ENCODE measurements around the gene ZNF575. TPM values are rescaled to one million over a fixed set of nuclear protein-coding genes. Genes with fewer than 3 reads are reported as not detected.

ZNF575 gene
- total and polyA plus RNA-seq, 12 donors: 0.22 to 2.9 (median 0.87) TPM; not detected in 2

DNA sequence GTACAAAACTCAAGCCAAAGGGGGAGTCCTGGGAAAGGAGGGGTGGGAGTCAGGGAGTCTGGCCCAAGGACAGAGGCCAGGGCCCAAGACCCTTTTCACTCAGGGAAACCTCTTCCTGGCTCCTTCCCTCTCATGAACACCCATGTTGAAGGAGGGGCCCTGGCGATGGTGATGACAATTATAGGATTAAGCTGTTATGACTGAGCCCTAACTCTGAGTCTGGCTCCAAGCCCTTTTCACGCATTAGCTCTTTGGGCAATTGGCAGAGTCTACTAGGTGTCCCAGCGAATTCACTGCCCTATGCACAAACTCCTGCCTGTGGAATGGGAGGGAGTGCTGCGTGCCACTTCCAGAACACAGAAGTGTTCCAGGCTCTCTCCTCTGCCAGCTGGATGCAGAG is 20.7 kb downstream of the ZNF575 start:
- Histone ChIP-seq H3K9me3 (replicated peaks in 1 of 3) (no peaks in the 10 kb centered on the region), H3K36me3 (replicated peaks in 1 of 2) (peaks cover 0 to 43% of the 10 kb centered on the region in 2 donors), H3K4me1 (replicated peaks in 1 of 2) (peaks cover 7 to 10% of the 10 kb centered on the region in 2 donors), H3K4me3 (no peak overlapping the region), H3K27me3 (no peaks in the 10 kb centered on the region), H3K27ac (no peak overlapping the region)
- intact Hi-C loops (cut with DNase I): loop anchor here in 1 of 2 donors (5.0 kb wide), 1 partner anchor 99 kb away; no protein-coding TSS in a partner anchor
- no peak for DNase-seq
- TF ChIP-seq, protein P1, sequence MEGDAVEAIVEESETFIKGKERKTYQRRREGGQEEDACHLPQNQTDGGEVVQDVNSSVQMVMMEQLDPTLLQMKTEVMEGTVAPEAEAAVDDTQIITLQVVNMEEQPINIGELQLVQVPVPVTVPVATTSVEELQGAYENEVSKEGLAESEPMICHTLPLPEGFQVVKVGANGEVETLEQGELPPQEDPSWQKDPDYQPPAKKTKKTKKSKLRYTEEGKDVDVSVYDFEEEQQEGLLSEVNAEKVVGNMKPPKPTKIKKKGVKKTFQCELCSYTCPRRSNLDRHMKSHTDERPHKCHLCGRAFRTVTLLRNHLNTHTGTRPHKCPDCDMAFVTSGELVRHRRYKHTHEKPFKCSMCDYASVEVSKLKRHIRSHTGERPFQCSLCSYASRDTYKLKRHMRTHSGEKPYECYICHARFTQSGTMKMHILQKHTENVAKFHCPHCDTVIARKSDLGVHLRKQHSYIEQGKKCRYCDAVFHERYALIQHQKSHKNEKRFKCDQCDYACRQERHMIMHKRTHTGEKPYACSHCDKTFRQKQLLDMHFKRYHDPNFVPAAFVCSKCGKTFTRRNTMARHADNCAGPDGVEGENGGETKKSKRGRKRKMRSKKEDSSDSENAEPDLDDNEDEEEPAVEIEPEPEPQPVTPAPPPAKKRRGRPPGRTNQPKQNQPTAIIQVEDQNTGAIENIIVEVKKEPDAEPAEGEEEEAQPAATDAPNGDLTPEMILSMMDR (IDR thresholded peaks at IDR 0.05): no peak
- TF ChIP-seq POLR2A (IDR thresholded peaks at IDR 0.05): no peak
- 82 to 96% (median 90%) methylated on average over 3 to 4 of the region's 4 CpGs for WGBS, 4 donors

DNA sequence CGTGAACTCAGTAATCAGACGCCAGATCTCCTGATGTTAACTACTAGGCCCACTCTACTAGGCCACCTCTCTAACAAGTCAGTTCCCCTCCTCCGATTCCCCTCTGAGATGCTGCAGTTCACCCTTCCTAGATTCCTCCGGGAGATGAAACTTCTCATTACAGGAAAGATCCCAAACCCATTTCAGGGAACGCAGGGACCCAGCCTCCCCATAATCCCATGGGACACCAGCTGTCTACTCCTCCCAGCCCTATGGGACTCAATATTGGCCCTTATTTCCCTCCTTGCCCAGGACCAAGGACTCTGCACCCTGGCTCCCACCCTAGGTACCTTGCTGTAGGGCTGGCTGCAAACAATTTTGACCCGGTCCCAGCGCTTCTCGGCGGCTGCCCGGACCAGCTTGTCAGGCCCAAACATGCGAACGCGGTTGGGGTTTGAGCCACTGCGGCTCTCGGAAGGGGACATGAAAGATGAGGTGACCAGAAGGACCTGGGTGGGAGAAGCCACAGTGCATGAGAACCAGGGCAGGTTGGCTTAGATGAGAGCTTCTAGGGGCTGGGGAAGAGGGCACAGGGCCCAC is 21.4 kb downstream of the ZNF575 start:
- Histone ChIP-seq H3K9me3 (replicated peaks in 1 of 3) (no peaks in the 10 kb centered on the region), H3K27ac (no peak overlapping the region), H3K4me3 (no peak overlapping the region), H3K4me1 (replicated peaks in 1 of 2) (peaks cover 7 to 10% of the 10 kb centered on the region in 2 donors), H3K27me3 (no peaks in the 10 kb centered on the region), H3K36me3 (replicated peaks in 1 of 2) (peaks cover 0 to 37% of the 10 kb centered on the region in 2 donors)
- 94 to 97% (median 96%) methylated on average over 9 to 15 of the region's 15 CpGs for WGBS, 4 donors
- TF ChIP-seq, protein P1 (IDR thresholded peaks at IDR 0.05): no peak
- no peak for TF ChIP-seq POLR2A (IDR thresholded peaks at IDR 0.05)
- DNase-seq: no peak
- intact Hi-C loops (cut with DNase I): loop anchor here in 1 of 2 donors (5.0 kb wide), 1 partner anchor 98 kb away; no protein-coding TSS in a partner anchor

DNA sequence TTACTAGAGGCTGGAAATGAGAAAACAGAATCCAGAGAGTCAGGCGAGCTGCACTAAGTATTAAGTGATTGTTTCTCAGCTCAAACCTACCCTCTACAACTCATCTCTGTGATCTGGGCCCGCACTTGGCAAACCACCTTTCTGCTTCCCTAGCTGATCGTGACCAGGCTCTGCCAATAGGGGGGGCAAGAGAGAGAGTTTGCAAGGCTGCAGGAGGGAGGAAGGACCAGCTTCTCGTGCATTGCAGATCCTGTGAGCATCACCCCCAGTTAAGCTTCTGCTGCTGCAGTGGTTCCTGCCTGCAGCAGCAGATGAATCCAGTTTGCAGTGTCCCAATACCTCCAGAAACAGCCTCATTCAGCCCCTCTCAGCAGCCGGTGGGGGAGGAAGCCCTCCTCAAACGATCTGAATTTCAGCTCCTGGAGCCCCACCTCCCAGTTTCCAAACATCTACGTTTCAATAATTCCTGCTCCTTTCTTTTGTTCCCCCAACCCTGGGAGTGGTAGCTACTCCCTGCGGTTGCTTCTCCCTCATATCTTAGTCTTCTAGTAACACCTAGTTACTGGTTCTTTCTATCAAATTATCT is 22.3 kb downstream of the ZNF575 start:
- Histone ChIP-seq H3K27ac (no peak overlapping the region), H3K4me1 (replicated peaks in 1 of 2) (peaks cover 7 to 10% of the 10 kb centered on the region in 2 donors), H3K36me3 (replicated peaks in 1 of 2) (peaks cover 0 to 37% of the 10 kb centered on the region in 2 donors), H3K9me3 (replicated peaks in 1 of 3) (no peaks in the 10 kb centered on the region), H3K27me3 (no peaks in the 10 kb centered on the region), H3K4me3 (no peak overlapping the region)
- WGBS, 4 donors: 33 to 40% (median 38%) methylated on average over 7 to 8 of the region's 8 CpGs
- peak; percentile 81 to 90 (median 82) for DNase-seq
- TF ChIP-seq, protein P1 (IDR thresholded peaks at IDR 0.05): peak; percentile 49 to 72 (median 60)
- no peak for TF ChIP-seq POLR2A (IDR thresholded peaks at IDR 0.05)
- intact Hi-C loops (cut with DNase I): loop anchor here in 1 of 2 donors (5.0 kb wide), 1 partner anchor 37 kb away; no protein-coding TSS in a partner anchor

DNA sequence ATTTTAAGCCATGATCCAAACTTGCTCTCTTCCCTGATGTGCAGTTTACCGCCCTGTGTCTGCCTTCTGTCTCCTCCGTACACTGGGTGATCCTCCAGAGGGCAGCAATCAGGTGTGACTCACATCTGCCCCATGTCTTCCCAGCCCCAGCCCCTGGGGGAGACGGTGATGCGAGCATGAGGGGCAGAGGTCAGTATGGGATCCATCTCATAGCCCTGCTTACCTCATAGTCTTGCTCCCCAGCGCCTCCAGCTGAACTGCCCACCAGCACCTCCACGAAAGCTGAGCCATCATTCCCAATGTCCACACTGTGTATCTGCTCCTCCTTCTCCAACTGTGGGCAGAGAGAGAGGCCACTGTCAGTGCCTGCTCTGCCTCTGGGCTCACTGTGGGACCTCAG is 27.7 kb downstream of the ZNF575 start:
- Histone ChIP-seq H3K4me3 (no peak overlapping the region), H3K36me3 (replicated peaks in 1 of 2) (peaks cover 0 to 7% of the 10 kb centered on the region in 2 donors), H3K27ac (peak overlapping the region in 2 of 5 donors; percentile 65 to 92), H3K4me1 (replicated peaks in 1 of 2) (peaks cover 17 to 27% of the 10 kb centered on the region in 2 donors), H3K9me3 (replicated peaks in 1 of 3) (no peaks in the 10 kb centered on the region), H3K27me3 (no peaks in the 10 kb centered on the region)
- intact Hi-C loops (cut with DNase I): no loop called here
- 56 to 70% (median 67%) methylated on average over 2 to 6 of the region's 6 CpGs for WGBS, 4 donors
- TF ChIP-seq, protein P1 (IDR thresholded peaks at IDR 0.05): no peak
- TF ChIP-seq POLR2A (IDR thresholded peaks at IDR 0.05): no peak
- peak in 2 of 7 donors; percentile 25 to 42 for DNase-seq
